ENCODE data around the gene CDK6.

CDK6 gene

DNA sequence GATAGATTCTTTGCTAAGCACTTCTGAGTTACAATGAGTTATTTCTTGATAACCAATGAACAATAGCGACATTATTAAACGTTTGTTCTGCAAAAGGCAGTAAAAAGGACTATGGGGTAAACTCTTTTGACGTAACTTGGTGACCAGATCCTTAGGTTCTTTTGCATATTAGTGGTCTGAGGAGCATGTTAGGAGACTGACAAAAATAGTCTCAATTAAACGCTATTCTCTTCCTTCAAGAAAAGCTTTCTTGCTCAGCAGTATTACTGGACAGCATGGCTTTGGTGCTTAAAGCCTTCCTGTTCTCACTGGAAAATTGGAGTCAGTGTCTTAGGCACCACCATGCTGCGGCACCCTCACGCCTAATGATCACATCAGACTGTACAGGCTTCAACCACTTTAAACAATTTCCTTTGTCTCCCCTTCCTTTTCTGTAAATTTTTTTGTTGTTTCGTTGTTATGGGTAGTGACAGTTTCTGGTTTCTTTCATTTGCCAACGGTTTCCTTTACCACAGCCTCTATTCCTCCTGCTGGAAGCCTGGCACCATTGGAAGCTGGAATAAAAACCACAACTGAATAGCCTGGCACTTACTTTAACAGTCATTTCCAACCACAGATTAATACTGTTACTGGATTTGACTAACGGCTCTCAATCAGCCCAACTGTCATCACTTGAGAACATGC is 197.0 kb downstream of the CDK6 start:
- no peak for DNase-seq

DNA sequence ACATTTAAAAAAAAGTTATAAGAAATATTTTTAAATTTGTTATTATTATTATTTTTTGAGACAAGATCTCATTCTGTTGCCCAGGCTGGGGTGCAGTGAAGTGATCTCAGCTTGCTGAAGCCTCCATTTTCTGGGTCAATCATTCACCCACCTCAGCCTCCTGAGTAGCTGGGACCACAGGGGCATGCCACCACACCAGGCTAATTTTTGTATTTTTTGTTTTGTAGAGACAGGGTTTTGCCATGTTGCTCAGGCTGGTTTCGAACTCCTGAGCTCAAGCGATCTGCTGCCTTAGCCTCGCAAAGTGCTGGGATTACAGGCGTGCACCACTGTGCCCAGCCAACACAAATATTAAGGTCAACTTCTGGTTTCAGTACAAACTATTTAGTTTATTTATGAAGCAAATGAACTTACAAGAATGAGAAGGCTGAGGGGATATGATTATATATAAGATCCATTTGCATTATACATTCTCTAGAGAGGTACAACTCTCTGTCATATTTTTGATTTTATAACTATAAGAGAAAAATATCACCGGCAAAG is 200.3 kb downstream of the CDK6 start:
- DNase-seq, result no peak

DNA sequence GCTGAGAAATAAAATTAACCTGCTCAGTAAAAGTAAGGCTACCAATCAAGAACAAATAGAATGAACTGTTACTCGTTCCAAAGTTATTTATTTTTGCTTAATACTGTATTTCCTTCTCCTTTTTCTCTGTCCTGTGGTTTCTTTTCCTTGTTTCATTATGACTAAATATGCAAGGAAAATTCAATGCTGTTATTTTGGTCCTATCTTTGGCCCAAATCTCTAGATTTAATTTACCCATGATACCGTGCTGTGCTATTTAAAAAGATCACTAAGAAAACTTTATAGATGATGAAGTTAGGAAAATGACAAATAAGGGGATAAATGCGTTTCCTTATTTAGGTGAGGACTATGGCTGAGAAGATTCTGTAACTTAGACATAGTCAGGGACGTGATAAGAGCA is 200.8 kb downstream of the CDK6 start:
- no peak for DNase-seq

DNA sequence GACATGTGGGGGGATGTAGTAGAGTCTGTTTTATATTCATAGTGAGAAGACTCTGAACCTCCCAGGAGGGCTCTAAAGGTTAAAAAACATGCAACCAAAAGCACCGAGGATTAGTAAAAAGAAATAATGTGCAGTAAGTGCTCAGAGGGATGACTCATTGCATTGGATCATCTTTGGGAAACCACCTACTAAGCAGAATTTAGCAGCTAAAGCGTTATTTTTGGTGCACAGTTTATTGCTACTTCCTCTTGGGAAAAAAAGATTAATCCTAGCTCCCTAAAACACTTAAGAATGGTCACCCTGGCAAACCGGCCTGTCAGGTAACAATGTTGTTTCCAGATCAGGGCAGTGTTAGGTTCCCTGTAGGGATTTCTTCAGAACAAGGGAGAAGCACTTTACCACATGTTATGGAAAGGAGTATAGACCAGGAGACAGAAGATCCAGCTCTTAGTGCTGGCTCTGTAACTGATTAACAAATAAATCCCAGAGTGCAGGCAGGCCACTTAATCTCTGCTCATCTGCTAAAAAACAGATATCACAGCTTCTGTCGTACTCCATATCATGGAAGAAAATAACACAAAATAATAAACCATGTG is 201.4 kb downstream of the CDK6 start:
- DNase-seq, result no peak

DNA sequence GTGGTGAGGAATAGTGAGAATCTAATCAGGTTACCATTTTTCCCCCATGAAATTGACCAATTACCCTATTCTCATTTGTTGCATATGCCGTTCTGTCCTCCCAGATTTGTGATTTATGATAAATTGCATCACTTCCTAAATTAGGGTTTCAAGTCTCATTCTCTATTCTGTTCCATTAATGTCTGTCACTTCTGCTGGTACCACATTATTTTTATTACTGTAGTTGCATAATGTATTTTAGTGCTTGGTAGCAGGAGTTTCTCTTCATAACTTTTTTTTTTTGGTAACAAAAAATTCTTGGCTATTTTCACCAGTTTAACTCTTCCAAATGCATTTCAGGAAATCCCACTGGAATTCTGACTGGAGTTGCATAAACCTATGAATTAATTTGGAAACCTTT is 202.2 kb downstream of the CDK6 start:
- no peak for DNase-seq

DNA sequence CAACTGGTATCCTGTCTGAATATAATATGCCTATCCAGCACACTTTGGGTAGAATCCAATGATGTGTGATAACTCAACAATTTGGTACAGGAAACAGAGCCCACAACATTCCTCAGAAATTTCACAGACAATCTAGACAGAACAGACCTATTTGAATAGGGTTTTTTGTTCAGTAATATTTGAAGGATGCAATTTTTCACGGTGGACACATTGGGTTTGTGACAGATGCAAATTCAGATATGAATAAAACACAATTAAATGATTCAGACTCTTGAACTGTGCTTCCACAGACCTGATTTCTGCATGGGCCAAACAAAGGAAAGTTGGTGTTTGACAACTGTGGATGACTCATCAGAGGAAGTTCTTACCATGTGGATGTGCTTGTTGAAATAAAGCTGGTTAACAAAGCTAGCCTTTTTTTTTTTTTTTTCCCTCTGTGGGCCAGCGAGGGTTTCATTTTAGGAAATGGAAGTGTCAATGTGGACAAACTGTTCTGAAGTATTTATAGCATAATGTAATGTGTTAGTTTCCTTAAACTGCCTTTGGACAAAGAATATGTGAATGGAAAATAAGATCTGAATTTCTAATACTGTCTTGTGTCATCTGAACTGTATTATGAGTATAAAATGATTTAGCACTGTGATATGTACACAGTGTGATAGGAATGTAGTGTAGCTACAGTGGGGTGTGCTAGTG is 203.0 kb downstream of the CDK6 start:
- no peak for DNase-seq

DNA sequence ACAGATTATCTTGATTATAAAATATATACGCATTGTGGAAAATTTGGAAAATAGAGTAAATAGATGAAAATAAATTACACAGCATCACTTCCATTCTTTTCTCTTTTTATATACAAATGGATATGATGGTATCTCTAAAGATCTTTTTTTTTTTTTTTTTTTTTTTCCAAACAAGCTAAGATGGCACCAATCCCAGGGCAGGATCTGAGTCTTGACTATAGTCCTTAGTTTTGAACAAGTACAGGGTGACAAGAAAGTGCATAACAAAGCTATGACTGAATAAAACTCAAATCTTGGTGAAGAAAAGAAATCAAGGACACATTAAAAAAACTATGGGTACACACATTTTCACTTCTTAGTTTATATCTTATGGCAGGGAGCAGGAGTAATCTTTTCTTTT is 203.6 kb downstream of the CDK6 start:
- no peak for DNase-seq

DNA sequence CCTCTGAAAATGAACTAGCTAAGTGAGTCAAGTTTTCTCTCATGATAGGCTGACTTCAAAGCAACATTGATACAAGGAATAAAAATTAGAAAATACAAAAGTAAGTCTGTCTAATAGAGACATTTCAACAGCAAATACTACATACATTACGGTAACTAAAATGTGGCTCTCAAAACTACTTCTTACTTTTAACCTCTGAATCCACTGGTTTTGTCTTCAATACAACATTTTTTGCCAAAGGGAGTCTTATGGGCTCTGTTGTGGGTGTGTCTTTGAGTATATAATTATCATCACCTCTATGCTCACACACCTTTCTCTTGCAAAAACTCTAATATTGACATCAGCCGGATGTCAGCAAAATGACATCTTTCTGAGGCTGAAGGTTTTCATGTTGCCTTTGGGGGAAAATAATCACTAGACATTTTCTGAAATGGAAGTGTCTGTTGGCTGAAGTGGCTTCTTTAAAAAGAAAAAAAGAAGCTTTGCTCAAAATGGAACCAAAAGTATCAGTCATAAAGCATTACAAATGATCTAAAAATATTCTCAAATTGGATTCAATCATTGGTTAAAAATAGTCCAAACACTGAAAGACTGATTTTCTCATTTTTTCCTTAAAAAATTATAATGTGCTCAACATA is 204.4 kb downstream of the CDK6 start:
- DNase-seq, result no peak

DNA sequence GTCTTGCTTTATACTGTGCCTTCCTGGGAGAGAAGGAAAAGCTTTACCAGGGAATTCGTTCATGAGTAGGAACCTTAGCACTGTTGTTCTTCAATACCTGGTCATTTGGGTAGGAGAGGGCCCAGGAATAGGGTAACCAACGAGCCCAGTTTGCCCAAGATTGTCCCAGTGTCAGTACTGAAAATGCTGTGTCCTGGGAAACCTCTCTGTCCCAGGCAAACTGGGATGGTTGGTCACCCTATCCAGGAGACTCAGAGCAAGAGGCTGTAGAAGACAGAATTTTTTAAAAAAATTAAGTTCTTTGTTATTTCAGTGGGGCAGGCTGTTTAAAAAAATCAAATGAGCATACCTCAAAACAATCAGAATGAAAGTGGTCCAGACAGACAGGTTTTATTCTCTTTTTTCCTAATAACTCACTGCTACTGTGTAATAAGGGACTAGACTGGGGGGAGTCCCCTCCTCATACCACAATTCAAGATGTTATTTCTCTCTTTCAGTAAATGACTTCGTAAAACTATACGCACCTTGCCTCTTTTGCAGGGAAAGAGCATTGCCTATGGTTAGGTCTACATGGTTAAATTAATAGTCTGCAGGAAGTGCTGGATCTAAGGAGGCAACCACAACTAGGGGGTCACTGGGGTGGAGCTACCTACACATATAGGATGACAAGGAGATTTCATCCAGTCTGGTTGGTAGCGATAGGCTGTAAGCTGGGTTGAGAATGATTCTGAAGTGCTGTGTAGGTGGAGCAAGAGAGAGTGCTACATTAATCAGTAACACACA is 205.1 kb downstream of the CDK6 start:
- no peak for DNase-seq

DNA sequence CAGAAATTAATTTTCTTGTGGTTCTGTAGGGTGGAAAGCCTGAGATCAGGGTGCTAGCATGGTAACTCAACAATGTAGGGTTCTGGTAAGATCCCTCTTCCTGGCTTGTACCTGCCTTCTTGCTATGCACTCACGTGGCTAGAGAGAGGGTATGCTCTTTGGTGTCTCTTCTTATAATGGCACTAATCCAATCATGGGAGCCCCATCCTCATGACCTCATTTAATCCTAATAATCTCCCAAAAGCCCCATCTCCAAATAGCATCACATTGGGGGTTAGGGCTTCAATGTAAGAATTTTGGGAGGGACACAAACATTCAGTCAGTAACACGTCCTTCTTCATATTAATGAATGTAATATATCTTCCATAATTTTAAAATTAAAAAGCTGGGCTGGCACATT is 206.6 kb downstream of the CDK6 start:
- no peak for DNase-seq

DNA sequence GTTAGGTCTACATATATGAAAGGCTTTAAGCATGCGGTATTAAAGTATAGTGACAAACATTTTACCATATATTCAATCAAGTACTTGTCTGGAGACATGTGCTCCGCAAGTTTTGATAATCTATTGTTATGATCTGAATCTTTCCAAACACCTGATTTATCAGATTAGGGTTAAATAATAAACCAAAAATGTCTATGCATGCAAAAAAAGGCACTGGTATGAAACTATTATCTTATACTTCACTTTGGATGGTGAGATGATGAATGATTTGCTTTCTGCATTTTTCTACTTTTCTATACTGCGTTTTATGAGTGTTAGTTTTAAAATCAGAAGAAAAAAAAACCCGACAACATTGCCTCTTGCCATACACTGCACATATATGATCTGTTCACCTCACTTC is 208.4 kb downstream of the CDK6 start:
- no peak for DNase-seq

DNA sequence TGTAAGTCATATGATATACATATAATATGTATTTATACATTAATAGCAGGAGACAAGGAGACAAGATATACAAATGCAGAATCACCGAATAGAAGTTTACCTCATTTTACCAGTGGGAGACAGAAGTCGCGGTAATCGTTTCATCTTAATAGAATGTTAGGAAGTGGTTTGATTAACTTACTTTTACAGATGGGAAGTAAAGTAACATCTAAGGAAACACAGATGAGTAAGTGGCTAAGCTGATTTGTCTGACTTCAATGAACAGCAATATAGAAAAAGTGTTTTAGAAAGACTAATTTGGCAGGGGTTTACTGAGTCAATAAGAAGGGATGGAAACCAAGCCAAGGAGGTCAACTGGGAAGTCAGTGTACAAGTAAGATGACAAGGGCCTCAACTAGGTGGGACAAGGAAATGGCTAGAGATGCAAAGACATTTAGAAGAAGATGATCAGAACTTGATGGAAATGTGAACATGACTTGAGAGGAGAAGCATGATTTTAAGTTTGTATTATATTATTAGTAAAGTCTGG is 210.0 kb downstream of the CDK6 start:
- DNase-seq, result no peak

DNA sequence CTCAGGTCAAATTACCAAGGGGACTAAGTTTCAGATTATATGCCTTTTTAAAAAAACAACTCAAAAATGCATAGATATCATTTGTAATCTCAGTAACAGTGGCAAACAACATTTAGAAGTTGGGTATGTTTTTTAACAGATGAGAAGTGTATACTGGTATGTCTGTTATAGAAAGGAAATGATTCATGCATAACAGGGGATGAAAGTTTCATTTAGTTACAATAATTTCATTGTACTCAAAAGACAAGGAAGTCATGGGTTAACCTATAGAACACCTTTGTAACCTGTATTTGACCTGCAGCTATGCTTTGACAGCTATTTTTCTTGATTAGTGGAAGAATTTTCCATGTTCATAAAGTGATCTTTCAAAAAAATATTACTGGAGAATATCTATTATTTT is 210.8 kb downstream of the CDK6 start:
- DNase-seq, result no peak

DNA sequence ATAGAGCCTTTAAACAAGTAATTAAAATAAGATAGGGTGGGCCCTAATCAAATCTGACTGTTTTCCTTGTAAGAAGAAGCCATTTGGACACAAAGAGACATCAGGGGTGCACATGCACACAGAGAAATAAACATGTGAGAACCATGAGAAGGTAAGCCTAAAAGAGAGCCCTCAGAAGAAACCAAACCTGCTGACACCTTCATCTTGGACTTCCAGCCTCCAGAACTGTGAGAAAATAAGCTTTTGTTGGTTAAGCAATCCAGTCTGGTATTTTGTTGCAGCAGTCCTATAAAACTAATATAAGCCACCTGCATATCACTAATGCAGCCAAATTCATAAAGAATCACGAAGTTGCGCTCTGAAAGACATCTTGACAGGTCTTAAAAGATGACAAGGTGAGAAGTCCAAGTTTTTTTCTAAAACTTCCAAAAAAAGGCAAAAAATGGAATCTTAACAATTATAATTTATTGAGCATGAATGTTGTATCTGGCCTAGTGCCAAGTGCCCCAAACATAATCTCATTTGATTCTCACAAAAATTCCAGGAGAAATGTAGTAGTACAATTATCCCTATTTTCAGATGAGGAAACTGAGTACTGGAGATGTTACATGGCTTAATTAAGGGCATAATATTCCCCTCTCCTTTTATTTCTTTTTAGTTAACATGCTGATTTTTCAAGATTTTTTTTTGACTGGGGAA is 211.9 kb downstream of the CDK6 start:
- DNase-seq, result no peak

DNA sequence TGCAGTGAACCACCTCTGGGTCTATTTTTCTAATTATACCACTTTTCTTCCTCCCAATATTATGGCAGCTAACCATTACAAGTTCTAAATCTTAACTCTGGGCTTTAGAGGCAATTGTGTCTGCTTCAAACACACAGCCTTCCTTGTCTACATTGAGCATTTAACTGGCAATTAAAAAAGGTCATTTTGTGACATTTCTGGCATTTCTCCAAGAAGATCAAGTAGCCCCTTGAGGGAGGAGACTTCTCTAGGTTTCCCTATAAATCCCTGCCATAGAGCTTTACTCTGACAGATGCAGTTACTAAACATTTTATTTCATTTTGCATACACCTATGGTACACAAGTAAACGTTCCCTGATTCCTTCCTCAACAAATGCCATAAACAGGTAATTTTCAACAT is 212.8 kb downstream of the CDK6 start:
- DNase-seq, result no peak

DNA sequence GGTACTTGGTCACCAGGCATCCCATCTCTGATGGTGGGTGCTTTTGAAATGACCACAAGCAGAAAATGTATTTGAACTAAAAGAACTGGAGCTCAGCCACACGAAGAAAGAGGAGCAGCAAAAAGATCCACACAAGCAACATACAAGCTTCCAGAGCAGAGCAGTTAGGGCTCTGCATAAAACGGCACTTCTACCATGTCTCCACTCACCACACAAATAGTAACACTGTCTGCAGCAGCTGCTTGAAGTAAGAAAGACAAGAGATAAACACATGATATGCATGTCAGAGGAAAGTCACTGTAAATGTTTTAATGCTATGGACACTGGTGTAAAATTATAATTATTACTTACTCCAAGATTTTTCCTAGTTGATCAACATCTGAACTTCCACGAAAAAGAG is 213.7 kb downstream of the CDK6 start:
- no peak for DNase-seq

DNA sequence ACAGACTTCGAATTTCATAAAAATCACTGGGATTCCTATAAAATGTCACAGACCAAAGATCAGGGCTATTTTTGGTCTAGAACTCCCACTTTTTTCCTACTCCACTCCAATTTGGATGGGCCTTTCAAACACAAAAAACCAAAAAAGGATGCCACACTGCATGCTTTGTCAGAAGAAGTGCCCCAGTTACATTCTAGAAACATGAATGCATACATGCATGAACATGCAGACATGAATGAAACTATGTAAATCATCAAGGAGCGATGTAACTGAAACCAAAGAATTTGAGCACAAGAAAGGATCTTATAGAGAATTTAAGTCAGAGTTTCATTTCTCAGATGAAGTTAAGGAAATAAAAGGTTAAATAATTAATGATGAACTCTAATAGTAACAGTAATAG is 214.3 kb downstream of the CDK6 start:
- DNase-seq, result no peak

DNA sequence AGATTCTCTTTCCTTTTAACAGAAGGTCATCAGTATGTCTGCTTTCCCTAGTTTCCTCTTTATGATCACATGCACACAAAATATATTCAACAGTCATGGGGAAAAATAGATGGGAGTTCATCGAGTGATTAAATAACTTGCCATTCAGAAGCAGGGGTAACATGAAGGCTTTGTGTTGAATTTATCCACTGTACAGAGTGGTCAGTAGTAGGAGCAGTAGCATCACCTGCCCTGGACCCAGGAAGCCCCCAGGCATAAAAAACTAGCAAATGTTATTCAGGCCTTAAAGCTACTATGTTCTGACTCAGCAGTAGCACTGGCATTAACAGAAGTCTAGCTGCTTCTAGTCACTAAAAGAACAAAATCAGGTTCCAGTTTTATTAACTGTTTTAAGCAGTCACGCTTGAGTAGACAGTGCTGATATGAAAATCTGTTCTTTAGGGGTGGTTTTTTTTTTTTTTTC is 214.8 kb downstream of the CDK6 start:
- no peak for DNase-seq

DNA sequence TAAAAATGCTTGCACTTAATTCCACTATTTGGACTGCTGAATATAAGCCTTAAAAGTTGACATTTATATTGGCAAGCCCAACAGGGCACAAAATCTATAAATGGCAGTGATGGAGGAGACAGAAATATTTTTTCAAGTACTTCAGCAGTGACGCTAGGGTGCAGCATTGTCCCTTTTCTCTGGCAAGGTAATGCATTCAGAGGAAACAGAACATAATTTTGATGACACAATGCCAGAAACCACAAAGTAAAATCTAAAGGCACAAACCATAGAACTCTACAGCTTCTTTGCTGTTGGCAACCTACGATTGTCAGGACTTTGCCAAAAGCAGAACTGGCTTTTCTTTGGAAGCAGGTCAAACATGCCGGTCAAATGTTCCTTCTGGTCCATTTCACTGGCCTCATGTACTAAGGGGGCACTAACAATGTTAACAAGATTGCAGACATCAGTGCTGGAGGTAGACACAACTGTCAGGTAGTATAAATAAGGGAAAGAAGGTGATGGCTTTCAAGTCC is 215.3 kb downstream of the CDK6 start:
- peak in 1 of 2 experiments; percentile 36 for DNase-seq

DNA sequence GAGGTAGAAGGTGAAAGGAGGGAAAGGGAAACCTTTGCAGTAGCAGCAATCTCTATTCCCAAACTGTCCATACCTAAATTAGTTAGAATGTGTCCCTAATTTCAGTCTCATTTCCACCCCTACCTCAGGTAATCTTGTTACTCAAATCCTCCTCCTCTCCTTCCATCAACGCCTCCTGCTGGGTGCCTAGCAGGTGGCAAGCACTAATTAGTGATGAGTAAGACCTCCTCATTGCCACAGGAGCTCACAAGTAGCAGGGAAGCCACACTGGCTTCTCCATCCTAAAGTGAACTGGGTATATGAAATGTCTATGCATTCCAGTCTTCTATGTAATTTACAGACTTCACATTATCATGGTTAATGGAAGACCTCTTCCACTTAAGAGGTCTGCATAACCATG is 220.5 kb downstream of the CDK6 start:
- no peak for DNase-seq

DNA sequence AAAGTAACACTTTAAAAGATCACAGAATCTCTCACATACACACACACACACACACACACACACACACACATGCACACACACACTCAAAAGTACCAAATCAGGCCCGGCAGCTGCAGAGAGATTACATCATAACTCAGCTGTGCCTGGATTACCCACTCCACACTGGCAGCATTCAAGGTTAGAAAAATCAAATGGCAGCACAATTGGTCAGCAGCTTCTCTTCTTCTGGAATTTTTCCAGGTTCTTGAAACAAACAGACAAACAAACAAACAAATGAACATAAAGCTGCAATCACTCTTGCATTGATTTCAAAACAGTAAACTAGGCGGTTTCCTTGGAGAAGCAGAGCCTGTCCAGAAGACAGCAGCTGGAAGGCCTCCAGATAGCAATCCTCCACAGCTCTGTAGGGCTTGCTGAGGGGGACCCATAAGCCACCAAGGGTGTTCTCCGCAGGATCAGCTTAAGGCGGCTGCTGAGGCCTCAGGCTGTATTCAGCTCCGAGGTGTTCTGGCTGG is 221.7 kb downstream of the CDK6 start:
- no peak for DNase-seq
